HL-60 (cell line): ENCODE results near the gene LENEP.

Experiments used
- DNase-seq, 2 experiments: peaks; one replicate each; pipeline ENCODE4 v3.0.0-alpha.2; 2010 to 2020; ENCODE audit warnings: low read depth in 1 of 2, low spot score in 1 of 2
- H3K27ac ChIP-seq: fragments of 250-450 bp; sonication (Bioruptor Pico); replicated peaks from 2 replicates; pipeline ENCODE4 v1.5.1; 2020; ENCODE audit warnings: mild to moderate bottlenecking, moderate library complexity
- H3K27me3 ChIP-seq: fragments of 250-450 bp; sonication (Bioruptor Pico); 2 replicates; pipeline ENCODE4 v1.5.1; 2021; ENCODE audit warnings: mild to moderate bottlenecking, moderate library complexity; ENCODE audit not compliant: insufficient read depth, poor library complexity, severe bottlenecking
- H3K4me3 ChIP-seq: replicated peaks from 2 replicates; pipeline ENCODE4 v1.5.1; 2011; ENCODE audit warnings: mild to moderate bottlenecking, control low read depth, low read length; ENCODE audit not compliant: insufficient read depth
- CTCF ChIP-seq: IDR thresholded peaks from one replicate; pipeline ENCODE4 v1.5.1; 2011; ENCODE audit warnings: low read length, control low read depth, inconsistent platforms; ENCODE audit not compliant: insufficient read depth
- GABPA ChIP-seq: IDR thresholded peaks from 2 replicates; pipeline ENCODE4 v1.6.1; 2012; ENCODE audit warnings: low read depth
- POLR2AphosphoS5 ChIP-seq: IDR thresholded peaks from 2 replicates; pipeline ENCODE4 v1.6.1; 2012; ENCODE audit warnings: low read depth
- REST ChIP-seq: IDR thresholded peaks from 2 replicates; pipeline ENCODE4 v1.6.1; 2012; ENCODE audit warnings: low read depth; ENCODE audit not compliant: insufficient replicate concordance
- SPI1 ChIP-seq: IDR thresholded peaks from 2 replicates; pipeline ENCODE4 v1.6.1; 2012; ENCODE audit warnings: low read depth, mild to moderate bottlenecking, borderline replicate concordance

LENEP gene

GRCh38 chr1:155011437-155012025 lies 18.1 kb downstream of the LENEP start:
- peak in 1 of 2 experiments; percentile 22 for DNase-seq
- TF ChIP-seq POLR2AphosphoS5 (no peak), REST (no peak), CTCF (no peak), GABPA (no peak)
- H3K4me3 ChIP-seq: peak overlapping the region; percentile 76; the same call in 1 of the 2 replicates

GRCh38 chr1:155012026-155012546 lies 18.7 kb downstream of the LENEP start:
- TF ChIP-seq REST (no peak), GABPA (no peak), POLR2AphosphoS5 (no peak), SPI1 (no peak), CTCF (no peak)
- DNase-seq: peak; percentile 71 to 79
- H3K27ac ChIP-seq: peak overlapping the region; percentile 94
- H3K27me3 ChIP-seq: no peaks in the 10 kb centered on the region
- no peak overlapping the region for H3K4me3 ChIP-seq

More at GRCh38 chr1:155011437-155012025, 18.1 kb downstream of the LENEP start:
- Histone ChIP-seq H3K27me3 (no peaks in the 10 kb centered on the region), H3K27ac (peak overlapping the region; percentile 94)

GRCh38 chr1:155012776-155013602 lies 19.6 kb downstream of the LENEP start:
- peak in 1 of 2 experiments; percentile 36 for DNase-seq
- peak; percentile 79 for TF ChIP-seq SPI1
- no peak for TF ChIP-seq CTCF
- Histone ChIP-seq H3K27ac (peak overlapping the region; percentile 94), H3K4me3 (no peak overlapping the region), H3K27me3 (no peaks in the 10 kb centered on the region)
